ENCODE measurements around the gene DHX32.

DNA sequence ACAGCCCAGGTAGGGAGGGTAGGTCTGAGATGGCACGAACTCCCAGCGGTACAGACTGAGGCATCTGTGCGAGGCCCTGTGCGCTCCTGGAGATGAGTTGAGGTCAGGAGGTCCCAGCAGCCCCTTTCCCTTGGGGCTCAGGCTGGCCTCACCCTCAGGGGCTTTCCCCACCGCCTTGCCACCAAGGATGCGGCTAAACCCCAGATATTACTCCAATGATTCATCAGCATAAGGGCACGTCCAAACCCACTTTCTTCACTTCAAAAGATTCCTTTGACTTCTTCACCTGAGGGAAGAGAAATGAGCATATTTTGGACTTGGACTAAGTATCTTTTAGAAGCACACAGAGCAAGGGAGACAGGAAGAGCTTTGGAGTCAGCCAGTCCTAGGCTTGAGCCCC, 78.4 kb downstream of the DHX32 start:
- TF ChIP-seq POLR2A (IDR thresholded peaks at IDR 0.05; ENCODE audit: low read depth, low read length) (no peak), POLR2AphosphoS5 (IDR thresholded peaks at IDR 0.05; ENCODE audit: insufficient read depth, low read depth, low read length) (no peak), EZH2 (IDR thresholded peaks at IDR 0.05; ENCODE audit: borderline replicate concordance, low read depth, low read length, severe bottlenecking) (no peak), JUN (IDR thresholded peaks at IDR 0.05; ENCODE audit: borderline replicate concordance, insufficient read depth, insufficient read length, low read depth) (no peak), MYC (IDR thresholded peaks at IDR 0.05; ENCODE audit: low read depth, low read length) (no peak), FOS (IDR thresholded peaks at IDR 0.05; ENCODE audit: borderline replicate concordance, insufficient read depth, low read length) (no peak), GATA2 (IDR thresholded peaks at IDR 0.05; ENCODE audit: insufficient read depth, insufficient read length, low read depth, low read length) (no peak)
- TF ChIP-seq, protein P1, sequence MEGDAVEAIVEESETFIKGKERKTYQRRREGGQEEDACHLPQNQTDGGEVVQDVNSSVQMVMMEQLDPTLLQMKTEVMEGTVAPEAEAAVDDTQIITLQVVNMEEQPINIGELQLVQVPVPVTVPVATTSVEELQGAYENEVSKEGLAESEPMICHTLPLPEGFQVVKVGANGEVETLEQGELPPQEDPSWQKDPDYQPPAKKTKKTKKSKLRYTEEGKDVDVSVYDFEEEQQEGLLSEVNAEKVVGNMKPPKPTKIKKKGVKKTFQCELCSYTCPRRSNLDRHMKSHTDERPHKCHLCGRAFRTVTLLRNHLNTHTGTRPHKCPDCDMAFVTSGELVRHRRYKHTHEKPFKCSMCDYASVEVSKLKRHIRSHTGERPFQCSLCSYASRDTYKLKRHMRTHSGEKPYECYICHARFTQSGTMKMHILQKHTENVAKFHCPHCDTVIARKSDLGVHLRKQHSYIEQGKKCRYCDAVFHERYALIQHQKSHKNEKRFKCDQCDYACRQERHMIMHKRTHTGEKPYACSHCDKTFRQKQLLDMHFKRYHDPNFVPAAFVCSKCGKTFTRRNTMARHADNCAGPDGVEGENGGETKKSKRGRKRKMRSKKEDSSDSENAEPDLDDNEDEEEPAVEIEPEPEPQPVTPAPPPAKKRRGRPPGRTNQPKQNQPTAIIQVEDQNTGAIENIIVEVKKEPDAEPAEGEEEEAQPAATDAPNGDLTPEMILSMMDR (IDR thresholded peaks at IDR 0.05; ENCODE audit: extremely low read depth in 1 of 2, insufficient read depth in 1 of 2, low read depth in 1 of 2, low read length in 2 of 2), result no peak
- TF ChIP-seq, protein P2, sequence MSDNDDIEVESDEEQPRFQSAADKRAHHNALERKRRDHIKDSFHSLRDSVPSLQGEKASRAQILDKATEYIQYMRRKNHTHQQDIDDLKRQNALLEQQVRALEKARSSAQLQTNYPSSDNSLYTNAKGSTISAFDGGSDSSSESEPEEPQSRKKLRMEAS (IDR thresholded peaks at IDR 0.05; ENCODE audit: insufficient read depth, insufficient read length), result no peak
